Neural progenitor cell (in vitro differentiated cells): ENCODE results near the gene RAPGEF5.

ENCODE experiments used
- EZH2 ChIP-seq: fragments of 200-600 bp; sonication (generic); IDR thresholded peaks from 2 replicates; pipeline ENCODE4 v1.6.1; 2017; ENCODE audit warnings: antibody characterized with exemption, mild to moderate bottlenecking, moderate library complexity
- EZH2phosphoT487 ChIP-seq: fragments of 200-600 bp; sonication (generic); IDR thresholded peaks from 2 replicates; pipeline ENCODE4 v1.6.1; 2017; ENCODE audit warnings: antibody characterized with exemption
- TF ChIP-seq, protein P1 (sequence below): fragments of 200-600 bp; sonication (generic); IDR thresholded peaks from 2 replicates; pipeline ENCODE4 v1.5.1; 2017; ENCODE audit warnings: antibody characterized with exemption, mild to moderate bottlenecking

DNA sequence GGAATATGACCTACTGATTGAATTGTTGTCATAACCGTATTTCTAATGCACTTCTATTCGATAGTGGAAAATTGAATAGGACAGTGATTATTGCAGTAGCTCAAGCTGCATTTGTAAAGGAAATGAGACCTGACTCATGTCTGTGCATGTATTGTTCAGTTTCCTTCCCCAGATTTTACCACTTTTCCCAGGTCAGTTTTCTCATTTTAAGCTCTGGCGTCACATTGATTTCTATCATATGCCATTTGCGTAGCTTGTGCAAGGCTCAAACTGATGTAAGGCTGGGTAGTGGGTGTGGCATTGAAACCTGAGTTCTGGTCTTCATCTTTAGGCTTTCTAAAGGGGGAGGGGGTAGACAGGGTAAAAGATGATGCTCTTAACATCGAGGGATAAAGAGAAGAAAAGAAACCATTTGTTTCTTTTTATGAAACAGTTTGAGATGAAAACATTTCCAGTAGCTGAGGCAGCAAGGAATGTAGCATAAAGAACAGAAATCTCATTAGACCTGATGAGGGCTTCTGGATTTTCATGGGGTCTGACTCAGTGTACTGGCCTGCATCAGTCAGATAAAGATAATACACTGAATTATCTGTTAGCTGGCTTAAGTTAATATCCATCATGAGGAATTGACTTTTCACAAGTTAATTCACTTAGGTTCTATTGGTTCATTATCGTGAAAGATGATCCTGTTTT lies 229.0 kb downstream of the RAPGEF5 start:
- TF ChIP-seq, protein P1, sequence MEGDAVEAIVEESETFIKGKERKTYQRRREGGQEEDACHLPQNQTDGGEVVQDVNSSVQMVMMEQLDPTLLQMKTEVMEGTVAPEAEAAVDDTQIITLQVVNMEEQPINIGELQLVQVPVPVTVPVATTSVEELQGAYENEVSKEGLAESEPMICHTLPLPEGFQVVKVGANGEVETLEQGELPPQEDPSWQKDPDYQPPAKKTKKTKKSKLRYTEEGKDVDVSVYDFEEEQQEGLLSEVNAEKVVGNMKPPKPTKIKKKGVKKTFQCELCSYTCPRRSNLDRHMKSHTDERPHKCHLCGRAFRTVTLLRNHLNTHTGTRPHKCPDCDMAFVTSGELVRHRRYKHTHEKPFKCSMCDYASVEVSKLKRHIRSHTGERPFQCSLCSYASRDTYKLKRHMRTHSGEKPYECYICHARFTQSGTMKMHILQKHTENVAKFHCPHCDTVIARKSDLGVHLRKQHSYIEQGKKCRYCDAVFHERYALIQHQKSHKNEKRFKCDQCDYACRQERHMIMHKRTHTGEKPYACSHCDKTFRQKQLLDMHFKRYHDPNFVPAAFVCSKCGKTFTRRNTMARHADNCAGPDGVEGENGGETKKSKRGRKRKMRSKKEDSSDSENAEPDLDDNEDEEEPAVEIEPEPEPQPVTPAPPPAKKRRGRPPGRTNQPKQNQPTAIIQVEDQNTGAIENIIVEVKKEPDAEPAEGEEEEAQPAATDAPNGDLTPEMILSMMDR: no peak
- no peak for TF ChIP-seq EZH2phosphoT487
- TF ChIP-seq EZH2: no peak
